H1 (cell line): ENCODE data around the gene CEP128. TPM values are rescaled to one million over a fixed set of nuclear protein-coding genes. Genes with fewer than 3 reads are reported as not detected.

Experiments used
- CTCF ChIA-PET: fragments of 300-600 bp; sonication (Branson Sonifier 250); formaldehyde crosslinking; loops from one replicate; lab custom pipeline; 2021; ENCODE audit not compliant: partially characterized antibody; lab: Charles Lee
- POLR2A ChIA-PET: fragments of 300-600 bp; sonication (Branson Sonifier 250); formaldehyde crosslinking; loops from one replicate; lab custom pipeline; 2021; ENCODE audit warnings: inconsistent platforms; ENCODE audit not compliant: partially characterized antibody; lab: Charles Lee
- DNase-seq, 2 experiments: peaks; one replicate each; pipeline versions ENCODE4 v3.0.0 to v3.0.0-alpha.2; 2010 to 2022; ENCODE audit warnings: low spot score in 2 of 2, low read depth in 1 of 2, mixed read lengths in 1 of 2
- FAIRE-seq: peaks from 2 replicates; lab custom pipeline; 2011; peaks lifted over from hg19 to GRCh38; lab: Jason Lieb, UNC
- H2AFZ ChIP-seq: 2 replicates; pipeline ENCODE4 v1.8.1; 2012; ENCODE audit warnings: low read length, inconsistent platforms
- H2AK5ac ChIP-seq: 2 replicates; pipeline ENCODE4 v1.6.1; 2013; ENCODE audit warnings: low read depth, low read length
- H2BK120ac ChIP-seq: replicated peaks from 2 replicates; pipeline ENCODE3; 2013; ENCODE audit warnings: low read depth, low read length, inconsistent platforms
- H2BK12ac ChIP-seq: 2 replicates; pipeline ENCODE4 v1.6.1; 2013; ENCODE audit warnings: low read depth, low read length
- H2BK15ac ChIP-seq: 2 replicates; pipeline ENCODE4 v1.6.1; 2013; ENCODE audit warnings: low read length
- H2BK20ac ChIP-seq: 2 replicates; pipeline ENCODE4 v1.6.1; 2013; ENCODE audit warnings: low read length
- H2BK5ac ChIP-seq: 2 replicates; pipeline ENCODE4 v1.6.1; 2013; ENCODE audit warnings: low read depth, low read length
- H3K14ac ChIP-seq: 2 replicates; pipeline ENCODE4 v1.6.1; 2013; ENCODE audit warnings: inconsistent platforms; ENCODE audit not compliant: insufficient read length
- H3K18ac ChIP-seq: 2 replicates; pipeline ENCODE4 v1.6.1; 2013; ENCODE audit warnings: low read length; ENCODE audit errors: extremely low read depth
- H3K23ac ChIP-seq: 2 replicates; pipeline ENCODE4 v1.6.1; 2013; ENCODE audit warnings: inconsistent platforms; ENCODE audit not compliant: insufficient read length
- H3K23me2 ChIP-seq: 2 replicates; pipeline ENCODE4 v1.6.1; 2013; ENCODE audit warnings: low read depth, low read length
- H3K27ac ChIP-seq: 2 replicates; pipeline ENCODE4 v1.6.1; 2011; ENCODE audit warnings: low read depth, low read length, inconsistent platforms
- H3K27me3 ChIP-seq, 4 experiments: replicated peaks in 1 of 4; 1 replicate in 1 of 4; 2 replicates in 3 of 4; pipeline versions ENCODE4 v1.6.1 to v1.8.1; 2011 to 2013; ENCODE audit warnings: low read length in 3 of 4, mild to moderate bottlenecking in 3 of 4, inconsistent platforms in 2 of 4, mixed read lengths in 2 of 4, moderate library complexity in 1 of 4; ENCODE audit not compliant: control insufficient read depth in 3 of 4, insufficient read depth in 3 of 4; ENCODE audit errors: extremely low read depth in 1 of 4
- H3K36me3 ChIP-seq, 4 experiments: 2 replicates each; pipeline versions ENCODE4 v1.6.1 to v1.8.1; 2011 to 2013; ENCODE audit warnings: mild to moderate bottlenecking in 4 of 4, low read length in 3 of 4, moderate library complexity in 2 of 4, control low read depth in 1 of 4, inconsistent platforms in 1 of 4; ENCODE audit not compliant: insufficient read depth in 4 of 4, control insufficient read depth in 2 of 4
- H3K4ac ChIP-seq: replicated peaks from 2 replicates; pipeline ENCODE3; 2013; ENCODE audit warnings: low read length, low read depth, mixed read lengths, inconsistent platforms; ENCODE audit not compliant: insufficient read length
- H3K4me1 ChIP-seq, 4 experiments: replicated peaks in 1 of 4; 1 replicate in 1 of 4; 2 replicates in 3 of 4; pipeline versions ENCODE4 v1.6.1 to v1.8.1; 2011 to 2013; ENCODE audit warnings: low read length in 3 of 4, inconsistent platforms in 2 of 4, mixed read lengths in 1 of 4; ENCODE audit not compliant: insufficient read depth in 4 of 4, control insufficient read depth in 3 of 4
- H3K4me2 ChIP-seq, 2 experiments: 2 replicates each; pipeline versions ENCODE4 v1.6.1 to v1.8.1; 2011 to 2013; ENCODE audit warnings: low read depth in 2 of 2, low read length in 2 of 2, control low read depth in 1 of 2, inconsistent platforms in 1 of 2, mild to moderate bottlenecking in 1 of 2; ENCODE audit not compliant: insufficient read depth in 1 of 2
- H3K4me3 ChIP-seq, 4 experiments: fragments of 200-600, 300-600 bp in 1 of 4; sonication (generic), shearing (Covaris generic), sonication (Bioruptor Twin) in 1 of 4; 2 replicates each; pipeline versions ENCODE4 v1.5.1 to v1.8.1; 2011 to 2016; ENCODE audit warnings: low read length in 4 of 4, low read depth in 3 of 4, control low read depth in 2 of 4, inconsistent platforms in 2 of 4, mild to moderate bottlenecking in 2 of 4, mixed read lengths in 1 of 4, moderate library complexity in 1 of 4; ENCODE audit not compliant: insufficient read depth in 2 of 4; ENCODE audit errors: extremely low read depth in 1 of 4
- H3K56ac ChIP-seq: replicated peaks from 2 replicates; pipeline ENCODE3; 2013; ENCODE audit warnings: low read depth, mild to moderate bottlenecking, mixed read lengths, low read length, inconsistent platforms; ENCODE audit not compliant: insufficient read length
- H3K79me1 ChIP-seq: 2 replicates; pipeline ENCODE4 v1.6.1; 2013; ENCODE audit warnings: low read depth, low read length, control low read depth
- H3K79me2 ChIP-seq, 2 experiments: 2 replicates each; pipeline versions ENCODE4 v1.6.1 to v1.8.1; 2012 to 2013; ENCODE audit warnings: low read length in 2 of 2, mild to moderate bottlenecking in 2 of 2, inconsistent platforms in 1 of 2; ENCODE audit not compliant: insufficient read depth in 2 of 2, control insufficient read depth in 1 of 2
- H3K9ac ChIP-seq, 4 experiments: replicated peaks in 1 of 4; 1 replicate in 1 of 4; 2 replicates in 3 of 4; pipeline versions ENCODE4 v1.6.1 to v1.8.1; 2011 to 2013; ENCODE audit warnings: low read depth in 3 of 4, low read length in 3 of 4, control low read depth in 2 of 4, mild to moderate bottlenecking in 2 of 4, moderate library complexity in 2 of 4, inconsistent platforms in 1 of 4; ENCODE audit errors: extremely low read depth in 1 of 4
- H3K9me3 ChIP-seq, 2 experiments: 2 replicates each; pipeline versions ENCODE4 v1.6.1 to v1.8.1; 2012 to 2013; ENCODE audit warnings: mild to moderate bottlenecking in 2 of 2, moderate library complexity in 2 of 2, control low read depth in 1 of 2, inconsistent platforms in 1 of 2, low read depth in 1 of 2, low read length in 1 of 2, mixed read lengths in 1 of 2; ENCODE audit not compliant: insufficient read depth in 2 of 2
- H4K20me1 ChIP-seq, 2 experiments: replicated peaks in 1 of 2; 2 replicates each; pipeline versions ENCODE3 to v1.8.1; 2011 to 2013; ENCODE audit warnings: inconsistent platforms in 2 of 2, low read length in 2 of 2, mild to moderate bottlenecking in 1 of 2; ENCODE audit not compliant: insufficient read depth in 2 of 2, control insufficient read depth in 1 of 2
- H4K5ac ChIP-seq: 2 replicates; pipeline ENCODE4 v1.6.1; 2013; ENCODE audit warnings: low read length, low read depth, mixed read lengths, inconsistent platforms; ENCODE audit not compliant: insufficient read length
- H4K8ac ChIP-seq: 2 replicates; pipeline ENCODE4 v1.8.0; 2013; ENCODE audit warnings: mild to moderate bottlenecking, moderate library complexity, low read length, inconsistent platforms; ENCODE audit not compliant: insufficient read depth; ENCODE audit errors: extremely low read depth
- H4K91ac ChIP-seq: replicated peaks from 2 replicates; pipeline ENCODE3; 2013; ENCODE audit warnings: low read length, mixed read lengths, inconsistent platforms; ENCODE audit not compliant: insufficient read length
- POU5F1 ChIP-seq: IDR thresholded peaks from 2 replicates; pipeline ENCODE4 v1.6.1; 2011; ENCODE audit warnings: low read depth, mild to moderate bottlenecking, low read length, moderate library complexity
- WGBS, 2 experiments: shearing (Covaris generic) in 1 of 2; methylation state at CpG; one replicate each; pipeline versions ENCODE4 v1.1.6 to v1.1.7; 2013 to 2015; ENCODE audit warnings: low lambda C conversion rate in 2 of 2, mixed read lengths in 2 of 2, inconsistent platforms in 1 of 2, low coverage in 1 of 2, missing lambda C conversion rate in 1 of 2; ENCODE audit not compliant: insufficient replicate concordance in 2 of 2, insufficient coverage in 1 of 2, insufficient read length in 1 of 2; ENCODE audit errors: extremely low coverage in 1 of 2, missing lambda C conversion rate in 1 of 2; 5-methylcytosine and 5-hydroxymethylcytosine counted together
- polyA plus RNA-seq, 7 experiments: library from polyadenylated mRNA; depleted of rRNA in 3 of 7; stranded (reverse) in 5 of 7; unstranded in 2 of 7; fragments of >200 nt in 5 of 7; fragments of 200-250 nt in 2 of 7; gene quantifications; 1 replicate in 5 of 7; 2 replicates in 1 of 7; 4 replicates in 1 of 7; pipeline versions ENCODE4 v1.2.1 to v1.2.3, GENCODE V29; 2011 to 2013; ENCODE audit warnings: missing spikeins in 2 of 7, mixed read lengths in 2 of 7
- total RNA-seq: library from RNA; stranded (reverse); fragmentation: NEBNext Ultra II Directional; extraction: Animal tissue kit (Norgen Biotek cat#: 25700); gene quantifications from 2 replicates; pipeline ENCODE4 v1.2.1, GENCODE V29; 2021

The CEP128 gene
- total and polyA plus RNA-seq, 2 of the 8 experiments (the other 6 are each of a cell fraction or from before 2014, with no cell fraction given), result 1.9 to 17.0 TPM

- H2BK5ac ChIP-seq, result no peak overlapping the region
- H3K27me3 ChIP-seq, result peaks cover 0 to 1% (median 0%) of the 10 kb centered on the region in 4 experiments; a peak in 1 of 7 replicates
- no peak overlapping the region for H2BK120ac ChIP-seq
- ChIA-PET CTCF (interaction anchor here (0.9 to 1.9 kb wide), 6 partner anchors 10 to 763 kb away, joined by 3 to 4 read pairs (median 3); no protein-coding TSS in a partner anchor), POLR2A (no interaction called here)
- H3K9ac ChIP-seq, result no peak overlapping the region
- H4K5ac ChIP-seq, result no peak overlapping the region
- H4K91ac ChIP-seq, result no peak overlapping the region
- H4K20me1 ChIP-seq, result no peaks in the 10 kb centered on the region
- no peak overlapping the region for H2BK20ac ChIP-seq
- H3K23me2 ChIP-seq, result no peaks in the 10 kb centered on the region
- H2BK15ac ChIP-seq, result no peak overlapping the region
- no peak overlapping the region for H2AK5ac ChIP-seq
- H3K18ac ChIP-seq, result no peak overlapping the region
- no peak overlapping the region for H2AFZ ChIP-seq
- H3K79me2 ChIP-seq, result no peaks in the 10 kb centered on the region
- no peak overlapping the region for H3K4me3 ChIP-seq
- no peak overlapping the region for H3K14ac ChIP-seq
- H3K4me2 ChIP-seq, result no peak overlapping the region
- DNase-seq, result no peak
- H3K56ac ChIP-seq, result no peak overlapping the region
- H3K79me1 ChIP-seq, result no peaks in the 10 kb centered on the region
- peaks cover 0 to 3% of the 10 kb centered on the region in 2 experiments; a peak in 2 of 4 replicates for H3K9me3 ChIP-seq
- H3K4ac ChIP-seq, result no peak overlapping the region
- H3K27ac ChIP-seq, result no peak overlapping the region
- H4K8ac ChIP-seq, result no peak overlapping the region
- no peak for FAIRE-seq
- 86% methylated on average over 3 of the region's 3 CpGs; no CpG with 5 or more reads in 1 of the 2 experiments for WGBS, 2 experiments
- no peak overlapping the region for H3K23ac ChIP-seq
- no peaks in the 10 kb centered on the region for H3K4me1 ChIP-seq
- no peak overlapping the region for H2BK12ac ChIP-seq
- H3K36me3 ChIP-seq, result no peaks in the 10 kb centered on the region
- no peak for TF ChIP-seq POU5F1
Measured at GRCh38 chr14:80862983-80863382, 78.6 kb downstream of the CEP128 start.
